HG03520 (cell line): ENCODE data around the gene VWF.

Experiments used
- ATAC-seq: cut with Tn5 transposase; IDR thresholded peaks from one replicate; pipeline ENCODE4 v1.9.1; 2021; ENCODE audit warnings: mild to moderate bottlenecking, moderate library complexity; ENCODE audit not compliant: unreplicated experiment

VWF gene

DNA sequence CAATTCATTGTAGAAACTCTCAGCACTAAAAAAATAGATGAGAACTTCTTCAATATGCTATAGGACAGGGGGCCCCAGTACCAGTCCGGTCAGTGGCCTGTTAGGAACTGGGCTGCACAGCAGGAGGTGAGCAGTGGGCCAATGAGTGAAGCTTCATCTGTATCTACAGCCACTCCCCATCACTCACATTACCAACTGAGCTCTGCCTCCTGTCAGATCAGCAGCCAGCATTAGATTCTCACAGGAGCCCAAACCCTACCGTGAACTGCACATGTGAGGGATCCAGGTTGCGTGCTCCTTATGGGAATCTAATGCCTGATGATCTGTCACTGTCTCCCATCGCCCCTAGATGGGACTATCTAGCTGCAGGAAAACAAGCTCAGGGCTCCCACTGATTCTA is 163.7 kb downstream of the VWF start:
- ATAC-seq = no peak

- no peak for ATAC-seq
These were observed 167.5 kb downstream of the VWF start for GRCh38 chr12:5956987-5957386.

- no peak for ATAC-seq
These were observed 169.8 kb downstream of the VWF start for GRCh38 chr12:5954661-5955060.

GRCh38 chr12:5953835-5954586 is 170.5 kb downstream of the VWF start:
- no peak for ATAC-seq

DNA sequence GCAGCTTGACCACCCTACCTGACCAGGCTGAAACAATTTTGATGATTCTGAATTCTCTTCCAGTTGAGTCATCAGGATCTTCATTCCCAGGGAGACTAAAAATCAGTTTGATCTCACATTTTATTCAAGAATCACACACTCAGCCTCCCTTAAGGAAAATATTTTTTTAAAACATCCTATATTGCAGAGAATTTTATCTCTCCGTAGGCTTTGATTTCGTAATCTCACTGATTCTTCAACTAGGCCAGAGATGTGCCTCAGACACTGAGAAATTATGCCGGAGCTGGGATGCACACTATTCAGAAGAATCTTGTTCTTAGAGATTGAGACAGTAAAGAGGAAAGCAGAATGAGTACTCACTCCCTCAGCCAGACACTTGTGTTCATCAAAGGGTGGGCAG is 172.4 kb downstream of the VWF start:
- ATAC-seq = no peak

- ATAC-seq = no peak
These were observed 175.8 kb downstream of the VWF start for GRCh38 chr12:5948696-5949095.

DNA sequence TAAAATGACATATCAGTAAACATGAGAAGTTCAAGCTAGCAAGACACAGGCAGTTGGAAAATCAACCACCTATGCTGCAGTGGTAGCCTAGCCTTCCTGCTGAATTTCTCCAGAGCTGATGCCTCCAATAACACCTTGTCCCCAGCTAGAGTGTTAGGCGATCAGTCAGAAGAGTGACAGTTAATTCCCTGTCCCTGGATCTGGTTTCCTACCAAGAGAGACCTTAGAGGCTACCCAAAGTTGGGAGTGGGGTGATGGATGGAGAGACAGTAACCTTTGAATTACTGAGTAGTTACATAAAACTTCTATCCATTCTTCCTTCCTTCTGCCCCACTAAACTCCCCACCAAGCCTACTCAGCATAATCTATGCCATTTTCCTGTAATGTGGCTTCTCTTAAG is 177.5 kb downstream of the VWF start:
- no peak for ATAC-seq

DNA sequence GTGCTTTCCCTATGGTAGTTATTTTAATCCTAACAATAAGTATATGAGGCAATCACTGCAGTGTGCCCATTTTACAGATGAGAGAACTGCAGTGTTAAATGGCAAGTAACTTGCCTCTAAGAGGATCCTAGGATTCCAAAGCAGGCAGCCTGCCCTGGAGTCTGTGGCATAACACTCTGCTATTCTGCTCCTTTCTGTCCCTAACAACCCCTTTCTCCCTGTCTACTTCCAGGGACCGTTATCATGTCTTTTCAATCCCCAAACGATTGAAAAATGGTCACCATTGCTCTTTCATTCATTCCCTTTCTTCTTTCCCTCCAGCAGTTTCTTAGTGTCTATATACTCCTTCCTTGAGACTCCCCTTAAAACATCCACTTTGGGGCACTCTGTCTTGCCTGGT is 178.1 kb downstream of the VWF start:
- ATAC-seq = no peak

DNA sequence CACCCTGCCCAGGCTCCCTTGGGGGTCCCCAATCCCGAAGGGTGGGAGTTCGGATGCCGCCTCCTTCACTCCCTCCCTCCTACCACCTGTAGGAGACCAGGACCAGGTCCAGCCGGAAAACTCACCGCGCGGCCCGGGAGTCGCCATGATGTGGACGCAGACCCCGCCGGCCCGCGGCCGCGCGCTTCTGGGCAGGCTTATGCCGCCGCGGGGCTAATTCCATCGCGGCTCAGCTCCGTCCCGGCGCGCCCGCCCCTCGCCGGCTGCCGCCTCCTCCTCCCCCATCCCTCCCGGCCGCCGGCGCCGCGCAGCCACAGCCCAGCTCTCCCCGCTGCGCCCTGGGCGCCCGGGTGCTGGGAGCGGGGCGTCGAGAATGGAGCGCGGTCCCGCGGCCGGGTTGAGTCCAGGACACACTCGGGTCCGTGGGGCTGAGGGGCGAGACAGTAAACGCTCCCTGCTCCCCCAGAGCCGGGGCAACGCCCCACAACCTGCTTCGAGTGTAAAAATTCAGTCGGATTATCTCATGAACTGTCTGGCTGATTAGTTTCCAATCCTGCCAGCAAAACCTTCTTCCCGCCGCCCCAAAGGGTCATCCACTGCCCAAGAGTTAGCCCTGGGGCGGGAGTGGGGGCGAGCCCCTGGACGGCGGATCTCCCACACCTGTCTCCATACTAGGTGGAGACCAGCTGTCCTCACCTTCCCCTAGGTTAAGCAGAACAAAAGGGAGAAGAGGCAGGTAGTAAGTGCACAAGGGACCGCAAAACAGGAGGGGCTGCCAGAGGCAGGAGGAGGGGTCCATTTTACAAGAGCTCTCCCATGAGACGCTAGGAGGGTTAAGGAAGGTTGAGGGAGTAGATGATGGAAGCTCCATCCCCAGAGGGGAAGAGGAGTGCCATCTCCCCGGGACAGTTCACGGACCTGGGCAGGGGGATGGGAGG is 179.1 kb downstream of the VWF start, which contains the start of gene ANO2:
Gene ANO2, minus strand, starts transcription at position 189 of the 938 bp plus-strand sequence. Its CDS starts 42 bp downstream, at position 147.
- no peak for ATAC-seq

DNA sequence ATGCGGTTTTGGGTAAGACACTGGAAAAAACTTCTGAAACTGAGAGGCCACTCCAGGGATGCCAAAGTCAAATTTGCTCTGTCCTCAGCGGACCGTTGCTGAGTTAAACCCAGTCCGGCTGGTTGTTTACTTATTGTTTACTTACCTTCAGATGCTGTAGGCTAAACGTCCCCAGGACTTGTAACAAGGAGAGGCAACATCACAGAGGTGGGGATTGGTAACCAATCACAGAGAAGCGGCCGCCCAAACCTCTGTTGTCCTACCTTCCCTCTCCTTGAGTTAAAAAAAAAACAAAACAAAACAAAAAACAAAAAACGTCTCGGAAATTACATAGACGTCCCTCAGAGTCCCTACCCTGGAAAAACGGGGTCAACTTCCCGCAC is 179.8 kb downstream of the VWF start:
- ATAC-seq = no peak

- ATAC-seq = no peak
These were observed 180.4 kb downstream of the VWF start for GRCh38 chr12:5944053-5944452.

GRCh38 chr12:5941907-5942306 is 182.6 kb downstream of the VWF start:
- ATAC-seq = no peak

DNA sequence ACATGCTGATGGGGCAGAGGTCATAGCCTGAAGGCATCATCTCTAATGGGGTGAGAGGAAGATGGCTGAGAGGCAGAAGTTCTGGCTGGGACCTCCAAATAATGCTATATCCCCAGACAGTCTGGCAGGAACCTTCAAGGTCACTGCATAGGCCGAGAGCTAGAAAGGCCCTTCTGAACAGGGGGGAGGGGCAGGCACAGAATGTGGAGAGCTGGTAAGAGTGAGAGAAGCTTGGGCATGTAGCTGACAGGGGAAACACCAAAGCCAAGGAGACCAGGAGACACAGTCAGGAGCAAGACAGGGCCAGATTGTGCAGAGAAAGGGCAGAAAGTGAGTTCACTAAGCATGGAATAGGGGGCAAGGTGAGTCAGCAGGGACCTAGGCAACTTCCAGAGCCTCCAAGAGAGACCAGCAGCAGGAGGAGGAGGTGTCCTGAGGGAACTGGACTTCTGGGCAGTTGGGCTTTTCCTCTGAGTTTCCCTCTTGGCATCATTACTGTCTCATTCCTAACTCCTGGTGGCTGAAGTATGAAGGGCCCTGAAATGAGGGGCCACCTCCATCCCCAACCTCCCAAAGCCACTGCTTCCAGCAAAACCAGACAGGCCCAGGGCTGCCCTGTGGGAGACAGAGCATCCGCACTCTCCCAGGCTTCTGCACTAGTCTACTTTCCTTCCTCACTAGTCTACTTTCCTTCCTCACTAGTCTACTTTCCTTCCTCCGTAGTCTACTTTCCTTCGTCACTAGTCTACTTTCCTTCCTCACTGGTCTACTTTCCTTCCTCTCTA is 196.5 kb downstream of the VWF start:
- ATAC-seq = no peak

DNA sequence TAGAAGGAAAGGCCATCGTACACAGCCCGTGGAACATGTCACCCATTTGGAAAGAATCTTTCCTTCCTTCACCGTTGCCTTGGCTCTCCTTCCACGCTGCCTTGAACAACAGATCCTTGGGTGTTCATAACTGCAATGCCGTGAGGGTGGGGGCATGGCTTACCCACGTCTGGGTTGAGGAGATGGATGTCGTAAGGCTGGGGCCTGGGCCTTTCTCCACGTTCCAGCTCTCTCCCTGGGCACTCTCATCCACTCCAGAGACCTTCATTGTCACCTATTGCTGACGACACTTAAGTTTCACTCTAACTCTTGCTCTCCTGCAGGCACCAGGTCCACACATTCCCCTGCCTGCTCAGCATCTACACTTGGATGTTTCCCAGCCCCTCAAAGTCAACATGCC is 198.8 kb downstream of the VWF start:
- no peak for ATAC-seq

DNA sequence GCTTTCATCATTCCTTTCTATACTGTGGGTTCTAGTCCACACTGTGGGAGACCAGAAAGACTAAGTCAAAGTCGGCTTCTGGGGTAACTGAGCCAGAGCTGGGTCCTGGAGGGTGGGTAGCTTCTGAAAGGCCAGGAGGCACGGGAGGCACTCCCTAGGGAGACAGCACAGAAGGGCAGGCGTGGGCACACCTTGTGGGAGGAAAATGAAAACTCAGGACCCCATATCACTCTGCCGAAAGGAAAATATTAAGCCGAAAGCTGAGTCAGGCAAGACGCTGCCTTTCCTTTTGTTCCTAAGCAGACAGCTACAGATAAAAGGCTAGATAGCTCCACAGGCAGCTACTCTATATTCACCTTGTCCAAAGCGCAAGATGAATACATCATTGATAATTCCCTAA is 200.1 kb downstream of the VWF start:
- no peak for ATAC-seq

DNA sequence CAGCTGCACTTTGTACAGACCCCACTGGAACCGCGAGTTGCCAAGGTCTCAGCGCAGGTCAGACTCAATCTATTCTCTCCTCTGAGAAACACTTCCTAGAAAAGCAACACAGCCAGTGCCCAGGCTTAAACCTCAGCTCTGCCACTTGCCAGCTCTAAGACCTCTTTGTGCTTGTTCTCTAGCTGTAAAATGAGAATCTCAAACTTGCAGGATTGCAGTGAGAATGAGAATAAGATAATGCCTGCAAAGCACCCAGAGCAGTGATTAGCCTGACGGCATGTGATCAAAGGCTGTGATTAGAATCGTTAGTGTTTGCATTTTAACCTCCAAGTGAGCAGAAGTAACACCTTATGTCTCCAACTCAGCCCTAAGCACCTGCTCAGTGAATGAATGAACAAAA is 200.7 kb downstream of the VWF start:
- no peak for ATAC-seq

- ATAC-seq = no peak
These were observed 201.3 kb downstream of the VWF start for GRCh38 chr12:5923043-5923605.

- no peak for ATAC-seq
These were observed 202.2 kb downstream of the VWF start for GRCh38 chr12:5921966-5922899.

- no peak for ATAC-seq
These were observed 203.2 kb downstream of the VWF start for GRCh38 chr12:5921027-5921909.
